HG03039 (cell line): Measurements from ENCODE around the gene PGD.
A peak's percentile ranks its signal among the peaks of the same experiment; 100 is the strongest.
"Not testable (repeated sequence)": the region's sequence is repeated elsewhere in the genome, so short reads cannot be mapped to it uniquely, and the experiment has no call there.

Experiments
- ATAC-seq: cut with Tn5 transposase; IDR thresholded peaks from one replicate; pipeline ENCODE4 v1.9.1; 2021; ENCODE audit warnings: mild to moderate bottlenecking, moderate library complexity; ENCODE audit not compliant: unreplicated experiment

The PGD gene

DNA sequence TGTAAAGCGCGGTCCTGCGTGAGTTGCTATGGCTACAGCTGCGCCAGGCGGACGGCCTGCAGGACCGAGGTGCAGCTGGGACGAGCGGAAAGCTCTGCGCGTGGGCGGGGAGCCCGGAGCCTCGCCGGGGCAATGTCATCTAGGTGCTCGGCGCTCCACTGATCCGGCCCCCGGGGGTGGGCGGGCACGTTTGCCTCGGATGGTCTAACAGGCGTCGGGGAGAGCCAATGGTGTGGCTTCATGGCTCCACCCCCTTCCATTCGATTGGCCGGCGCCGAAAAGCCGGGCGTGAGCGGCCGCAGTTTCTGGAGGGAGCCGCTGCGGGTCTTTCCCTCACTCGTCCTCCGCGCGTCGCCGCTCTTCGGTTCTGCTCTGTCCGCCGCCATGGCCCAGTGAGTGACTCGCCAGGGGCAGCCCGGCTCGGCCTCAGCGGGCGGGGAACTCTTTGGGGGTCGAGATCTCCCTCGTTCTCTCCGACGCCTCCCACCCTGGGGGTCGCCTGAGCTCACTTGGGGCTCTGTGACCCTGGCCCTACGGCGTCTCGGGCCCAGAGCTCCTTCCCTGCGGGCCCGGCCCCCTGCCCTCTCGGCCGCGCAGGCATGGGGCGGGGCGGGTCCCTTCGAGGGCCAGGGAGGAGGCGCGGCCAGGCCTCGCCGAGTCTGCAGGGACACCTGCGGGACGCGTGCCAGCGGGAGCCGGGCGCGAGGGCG, at the start of gene PGD:
TSS of gene PGD (plus strand) at position 331 of the 710 bp plus-strand sequence. CDS start at position 385, 54 bp downstream.
- peak; percentile 93 for ATAC-seq

DNA sequence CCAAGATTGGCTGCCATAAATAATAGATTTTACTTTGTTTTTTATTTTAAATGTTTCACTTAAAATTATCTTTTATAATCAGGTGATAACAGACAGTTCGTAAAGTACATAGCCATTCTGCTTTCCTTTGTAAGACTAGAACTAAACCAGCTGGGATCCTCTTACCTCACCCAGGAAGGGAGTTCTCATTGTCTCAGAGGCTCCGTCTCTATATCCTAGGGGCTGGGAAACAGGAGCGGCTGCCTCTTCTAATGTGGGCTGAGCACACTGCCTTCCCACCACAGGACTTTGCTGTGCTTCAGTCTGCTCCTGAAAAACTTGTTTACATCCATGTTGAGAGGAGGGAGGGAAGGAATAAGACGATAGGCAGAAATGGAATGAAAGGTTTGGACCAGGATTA, 45.6 kb upstream of the PGD start:
- ATAC-seq = no peak

DNA sequence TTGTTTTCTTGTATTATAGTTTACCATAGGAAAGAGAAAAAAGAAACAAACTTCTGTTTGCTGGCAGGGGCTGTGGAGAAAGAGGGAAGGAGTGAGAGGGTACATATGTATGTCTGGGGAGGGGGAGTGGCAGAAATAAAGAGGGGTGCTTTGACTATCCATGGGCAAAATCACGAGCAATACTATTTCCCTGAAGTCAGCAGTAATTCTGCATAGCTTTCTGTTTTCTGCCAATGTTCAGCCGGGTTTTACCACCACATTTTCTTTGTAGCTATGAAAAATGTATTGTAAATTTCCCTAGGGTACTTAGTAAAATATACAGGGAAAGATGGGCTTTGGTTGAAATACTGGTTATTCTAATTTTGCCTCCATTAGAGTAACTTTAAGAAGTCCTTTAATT, 45.2 kb upstream of the PGD start:
- no peak for ATAC-seq

DNA sequence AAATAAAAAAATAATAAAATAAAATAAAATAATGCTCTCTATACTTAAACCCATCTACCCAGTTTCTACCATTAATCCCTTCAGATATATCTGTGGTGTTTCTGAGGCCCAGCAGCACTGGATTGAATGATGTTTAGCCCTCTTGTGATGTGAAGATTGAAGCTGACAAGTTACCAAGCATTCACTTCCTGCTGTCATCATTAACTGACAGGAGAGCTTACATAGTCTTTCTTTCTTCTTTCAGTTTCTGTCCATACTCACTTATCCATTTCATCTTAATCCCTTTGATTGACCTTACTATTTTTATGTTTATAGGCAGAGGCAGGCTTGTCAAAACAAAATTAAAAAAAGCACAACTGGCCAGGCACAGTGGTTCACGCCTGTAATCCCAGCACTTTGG, 38.8 kb upstream of the PGD start:
- no peak for ATAC-seq

DNA sequence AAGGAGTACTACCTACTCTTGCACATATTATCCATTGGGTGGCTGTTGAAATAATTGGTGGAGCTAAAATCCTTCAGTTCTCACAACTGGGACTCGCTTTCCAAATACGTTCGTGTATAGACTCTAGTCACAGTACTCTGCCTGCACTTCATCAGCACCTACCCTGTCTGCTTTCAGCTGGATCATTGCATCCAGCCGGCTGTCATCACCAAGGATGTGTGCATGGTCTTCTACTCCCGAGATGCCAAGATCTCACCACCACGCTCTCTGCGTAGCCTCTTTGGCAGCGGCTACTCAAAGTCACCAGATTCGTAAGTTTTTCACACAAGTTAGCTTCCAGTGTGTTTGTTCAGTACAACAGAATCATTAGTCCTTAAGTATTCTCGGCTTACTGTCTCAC, 37.3 kb upstream of the PGD start:
- ATAC-seq = no peak

DNA sequence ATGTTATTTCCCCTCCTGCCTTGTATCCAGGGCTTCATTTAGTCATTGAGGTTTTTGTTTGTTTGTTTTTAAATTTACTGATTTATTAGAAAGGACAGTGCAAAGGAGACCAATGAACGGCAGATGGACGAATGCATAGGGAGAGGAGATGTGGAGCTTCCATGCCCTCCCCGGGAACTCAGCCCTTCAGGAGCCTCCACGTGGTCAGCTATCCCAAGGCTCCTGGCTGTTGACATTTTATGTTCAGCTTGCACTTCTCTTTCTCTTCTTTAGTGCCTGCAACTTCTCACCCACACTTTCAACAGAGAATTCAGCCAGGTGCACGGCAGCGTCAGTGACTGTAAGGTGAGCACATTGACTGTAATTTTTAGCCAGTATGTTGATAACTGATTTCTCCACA, 30.7 kb upstream of the PGD start:
- no peak for ATAC-seq

DNA sequence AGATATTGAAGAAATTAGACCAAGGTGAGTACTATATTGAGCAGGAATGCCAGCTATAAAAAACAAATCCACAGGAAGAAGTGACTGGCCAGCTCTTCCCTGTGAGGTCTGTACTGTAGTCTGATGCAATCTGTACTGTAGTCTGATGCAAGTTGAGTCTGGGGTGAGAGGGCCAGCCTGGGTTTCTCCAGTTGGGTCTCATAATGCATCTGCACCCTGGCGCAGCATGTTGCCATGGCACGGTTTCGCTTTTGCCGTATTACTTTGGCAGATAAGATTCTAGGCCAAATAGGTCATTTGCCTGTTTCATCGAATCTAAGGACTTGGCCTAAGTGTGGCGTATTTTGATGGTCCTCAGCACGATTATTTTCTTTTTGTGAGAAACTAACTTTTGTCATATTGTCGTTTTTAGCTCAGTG, 24.4 kb upstream of the PGD start:
- ATAC-seq = no peak

DNA sequence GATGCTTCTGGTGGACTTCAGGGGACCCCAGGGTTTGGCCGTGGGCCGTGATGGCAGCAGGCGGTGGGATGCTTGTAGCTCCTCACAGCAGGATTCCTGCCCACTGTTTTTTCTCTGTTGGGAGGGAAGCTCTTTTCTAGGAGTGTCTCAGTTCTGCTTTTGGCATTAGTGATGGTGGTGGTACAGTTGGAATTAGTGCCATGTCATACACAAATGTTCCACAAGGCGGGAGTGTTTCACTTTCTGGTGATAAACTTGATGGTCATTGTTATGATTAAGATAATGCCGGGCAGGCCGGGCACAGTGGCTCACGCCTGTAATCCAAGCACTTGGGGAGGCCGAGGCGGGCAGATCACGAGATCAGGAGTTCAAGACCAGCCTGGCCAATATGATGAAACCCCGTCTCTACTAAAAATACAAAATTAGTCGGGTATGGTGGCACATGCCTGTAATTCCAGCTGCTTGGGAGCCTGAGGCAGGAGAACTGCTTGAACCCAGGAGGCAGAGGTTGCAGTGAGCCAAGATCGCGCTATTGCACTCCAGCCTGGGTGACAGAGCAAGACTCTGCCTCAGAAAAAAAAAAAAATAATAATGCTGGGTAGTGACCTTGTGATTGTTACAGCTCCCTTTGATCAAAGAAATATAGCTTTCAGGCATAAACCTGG, 21.4 kb upstream of the PGD start:
- not testable (repeated sequence) for ATAC-seq

DNA sequence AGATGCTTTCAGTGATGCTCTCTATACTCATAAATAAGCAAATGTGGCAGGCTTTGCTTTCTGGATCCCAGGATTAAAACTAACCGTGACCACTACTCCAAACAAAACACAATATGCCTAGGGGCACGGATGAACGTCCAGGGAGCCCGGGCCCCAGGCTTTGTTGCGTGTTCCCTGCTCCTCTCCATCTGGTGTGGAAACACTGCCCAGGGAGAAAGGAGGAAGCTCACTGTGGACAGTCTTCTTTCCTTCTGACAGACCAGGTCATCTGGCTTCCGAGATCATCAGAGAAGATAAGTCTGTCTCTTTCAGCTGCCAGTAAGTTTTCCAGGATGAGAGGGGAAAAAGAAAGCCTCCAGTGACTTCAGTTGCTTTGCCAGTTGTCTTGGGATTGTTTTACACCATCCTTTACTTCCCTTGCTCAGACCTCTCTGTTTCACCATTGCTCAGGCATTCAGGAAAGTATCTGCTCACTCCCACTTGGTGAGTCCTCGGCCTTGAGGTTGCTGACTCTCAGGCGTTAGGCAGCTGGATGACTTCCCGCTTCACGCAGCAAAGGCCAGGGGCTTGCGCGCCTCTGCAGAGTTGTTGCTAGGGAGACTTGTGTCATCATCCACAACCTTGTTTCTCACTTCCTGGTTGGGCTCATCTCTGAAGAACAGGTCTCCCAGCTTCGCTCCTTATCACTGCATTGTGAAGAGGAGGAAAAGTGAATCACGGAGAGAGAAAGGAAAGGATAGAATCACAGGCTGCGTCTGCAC, 20.6 kb upstream of the PGD start:
- no peak for ATAC-seq

DNA sequence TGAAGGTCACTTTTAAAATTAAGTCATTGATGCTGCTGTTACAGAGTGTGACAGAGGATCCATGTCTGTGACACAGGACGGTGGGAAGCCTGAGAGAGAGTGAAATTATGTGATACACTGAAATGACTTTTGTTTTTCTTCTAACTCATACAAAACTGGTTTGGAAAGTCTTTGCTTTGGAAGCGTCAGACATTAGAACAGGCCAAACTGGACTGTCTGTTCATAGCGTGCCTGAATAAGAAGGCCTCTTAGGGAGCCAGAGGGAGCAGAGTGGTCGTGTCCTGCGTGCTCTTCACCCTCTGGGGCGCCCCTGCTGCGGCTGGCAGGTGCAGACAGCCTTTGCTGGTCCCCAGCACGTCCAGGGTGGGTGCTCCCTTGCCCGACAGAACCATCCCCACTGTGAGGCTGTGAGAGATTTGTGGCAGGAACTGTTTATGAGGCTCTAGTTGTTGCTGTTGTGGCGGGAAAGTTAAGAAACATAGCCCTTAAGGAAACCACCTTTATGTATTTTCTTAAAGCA, 19.7 kb upstream of the PGD start:
- ATAC-seq = no peak

DNA sequence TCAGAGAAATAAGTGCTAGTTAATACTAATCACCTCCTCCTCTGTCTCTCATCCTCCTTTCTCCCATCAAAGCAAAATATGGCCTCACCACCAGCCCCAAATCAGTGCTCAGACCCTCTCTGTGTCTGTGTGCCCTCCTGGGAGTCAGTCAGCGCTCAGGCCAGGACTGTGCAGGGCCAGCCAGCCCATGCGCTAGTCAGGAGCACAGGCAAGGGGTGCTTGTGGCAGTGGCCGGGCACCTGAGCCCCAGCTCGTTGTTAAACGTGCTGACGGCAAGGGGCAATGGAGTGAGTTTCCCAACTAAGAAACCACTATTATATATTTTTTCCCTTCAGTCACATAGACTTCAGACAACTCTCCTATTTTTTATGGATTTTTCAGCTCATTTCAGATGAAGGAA, 19.2 kb upstream of the PGD start:
- no peak for ATAC-seq

DNA sequence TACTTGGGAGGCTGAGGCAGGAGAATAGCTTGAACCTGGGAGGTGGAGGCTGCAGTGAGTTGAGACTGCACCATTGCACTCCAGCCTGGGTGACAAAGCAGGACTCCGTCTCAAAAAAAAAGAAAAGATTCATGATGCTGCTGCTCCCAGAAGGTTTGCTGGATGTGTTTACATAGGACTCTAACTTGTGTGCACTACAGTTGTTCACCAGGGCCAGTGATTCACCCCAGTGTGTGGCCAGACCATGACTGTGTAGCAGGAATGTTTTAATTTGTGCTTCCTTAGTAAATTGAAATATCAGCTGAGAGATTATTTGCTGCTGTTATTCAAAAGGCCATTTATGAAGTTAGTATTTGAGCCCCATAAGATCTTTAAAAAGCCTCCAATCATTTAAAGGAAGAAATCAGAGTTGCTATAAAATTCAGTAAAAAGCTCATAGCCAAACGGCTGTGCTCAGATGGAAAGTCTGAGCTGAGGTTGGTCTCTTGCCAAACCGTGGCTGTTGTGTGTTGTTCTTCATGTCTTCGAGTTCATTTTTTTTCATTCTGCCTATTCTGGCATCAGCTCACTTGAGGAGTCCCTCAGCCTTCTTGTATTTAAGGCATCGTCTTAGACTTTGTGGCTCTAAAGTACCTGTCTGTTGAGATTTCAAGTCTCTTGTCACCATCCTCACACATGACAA, 18.1 kb upstream of the PGD start:
- no peak for ATAC-seq

DNA sequence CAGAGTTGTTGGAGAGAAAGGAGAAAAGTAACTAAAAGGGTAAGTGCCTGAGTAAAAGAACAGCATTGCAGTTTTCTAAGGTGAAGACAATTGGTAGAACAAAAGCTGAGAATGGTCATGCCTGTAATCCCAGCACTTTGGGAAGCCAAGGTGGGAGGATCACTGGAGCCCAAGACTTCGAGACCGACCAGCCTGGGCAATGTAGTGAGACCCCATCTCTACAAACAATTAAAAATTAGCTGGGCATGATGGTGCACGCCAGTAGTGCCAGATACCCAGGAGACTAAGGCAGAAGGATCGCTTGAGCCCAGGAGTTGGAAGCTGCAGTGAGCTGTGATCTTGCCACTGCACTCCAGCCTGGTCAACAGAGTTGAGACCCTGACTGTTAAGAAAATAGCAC, 15.2 kb upstream of the PGD start:
- ATAC-seq = no peak

DNA sequence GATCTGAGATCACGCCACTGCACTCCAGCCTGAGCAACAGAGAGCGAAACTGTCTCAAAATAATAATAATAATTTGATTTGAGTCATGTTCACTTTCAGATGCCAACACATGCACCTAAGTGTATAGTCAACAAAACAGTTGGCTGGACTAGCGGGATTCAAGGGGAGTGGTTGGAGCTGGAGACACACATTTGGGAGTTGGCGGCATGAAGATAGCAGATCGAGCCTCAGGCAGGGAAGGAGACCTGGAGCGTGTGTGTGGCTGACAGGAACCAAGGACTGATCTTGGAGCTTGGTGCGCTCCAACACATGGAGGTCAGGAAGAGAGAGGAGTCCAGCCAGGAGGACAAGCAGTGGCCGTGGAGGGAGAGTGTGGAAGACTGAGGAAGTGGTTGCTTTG, 14.6 kb upstream of the PGD start:
- ATAC-seq = no peak

DNA sequence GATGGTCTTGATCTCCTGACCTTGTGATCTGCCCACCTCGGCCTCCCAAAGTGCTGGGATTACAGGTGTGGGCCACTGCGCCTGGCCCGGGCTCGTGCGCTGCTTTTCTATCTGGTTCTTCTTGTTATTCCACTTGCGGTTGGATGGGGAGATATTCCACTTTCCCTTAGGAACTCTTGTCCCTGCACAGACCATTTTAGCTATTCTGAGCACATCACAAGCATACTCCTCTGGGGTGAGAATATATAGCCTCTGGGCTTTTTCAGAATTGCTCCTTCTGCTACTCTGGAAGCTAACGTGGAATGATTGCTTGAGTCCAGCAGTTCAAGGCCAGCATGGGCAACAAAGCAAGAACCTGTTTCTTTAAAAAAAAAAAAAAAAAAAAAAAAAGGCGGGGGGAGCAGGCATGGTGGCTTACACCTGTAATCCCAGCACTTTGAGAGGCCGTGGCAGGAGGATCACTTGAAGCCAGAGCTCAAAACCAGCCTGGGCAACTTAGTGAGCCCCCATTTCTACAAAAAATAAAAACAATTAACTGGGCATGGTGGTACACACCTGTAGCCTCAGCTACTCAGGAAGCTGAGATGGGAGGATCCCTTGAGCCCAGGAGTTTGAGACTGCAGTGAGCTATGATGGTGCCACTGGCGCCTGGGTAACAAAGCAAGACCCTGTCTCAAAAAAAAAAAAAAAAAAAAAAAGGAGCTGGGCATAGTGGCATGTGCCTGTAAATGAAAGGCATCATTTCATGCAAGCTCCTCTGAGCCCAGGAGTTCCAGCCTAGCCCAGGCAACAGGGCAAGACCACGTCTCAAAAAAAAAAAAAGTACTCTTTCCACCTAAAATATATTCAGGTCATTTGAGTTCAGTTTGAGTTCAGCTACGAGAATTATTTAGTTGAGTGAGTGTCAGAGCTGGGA, 11.8 kb upstream of the PGD start:
- ATAC-seq = no peak

DNA sequence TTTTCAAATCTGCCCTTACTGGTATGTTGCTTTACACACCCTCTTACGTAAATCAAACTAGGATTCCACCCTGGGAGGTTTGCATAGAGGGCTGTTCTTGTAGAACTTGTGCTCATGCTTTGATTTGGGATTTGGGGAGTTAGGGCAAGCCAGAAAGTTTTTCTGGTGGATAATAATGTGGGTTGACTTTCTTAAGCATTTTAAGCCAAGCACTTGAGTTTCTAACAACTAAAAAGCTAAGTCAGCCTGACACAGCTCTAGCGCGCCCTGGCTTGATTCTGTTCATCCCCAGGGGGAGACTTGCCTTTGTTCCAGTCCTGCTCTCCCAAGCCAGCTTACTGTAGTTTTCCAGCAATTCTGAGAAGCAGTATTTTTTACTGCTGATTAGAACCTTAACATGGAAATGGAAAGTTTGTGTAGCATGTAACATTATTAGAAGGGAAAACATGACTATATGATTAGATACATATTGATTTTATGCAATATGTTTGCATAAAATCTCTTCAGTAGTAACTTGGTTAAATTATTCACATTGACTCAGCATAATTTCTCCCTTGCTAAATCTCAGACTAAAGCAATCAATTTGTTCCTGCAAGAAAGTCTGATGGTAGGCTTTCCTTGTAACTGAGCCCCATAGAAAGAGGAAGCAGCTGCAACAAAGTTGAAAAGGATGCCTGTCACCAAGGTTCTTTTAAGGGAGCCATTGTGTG, 11.0 kb upstream of the PGD start:
- ATAC-seq = no peak

DNA sequence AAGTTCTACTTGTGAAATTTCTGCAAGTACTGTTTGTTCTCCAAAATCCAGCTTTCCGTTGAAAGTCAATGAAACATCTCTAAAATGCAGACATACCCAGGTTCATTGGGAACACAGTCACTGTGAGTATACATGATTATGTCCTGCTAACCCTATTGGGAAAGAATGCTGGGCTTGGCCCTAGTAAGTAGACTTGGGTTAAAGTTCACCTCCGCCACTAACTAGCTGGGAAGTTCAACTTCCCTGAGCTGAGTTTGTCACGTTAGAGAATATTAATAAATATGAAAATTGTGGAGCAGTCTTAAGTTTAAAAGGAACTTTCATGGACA, 10.5 kb upstream of the PGD start:
- no peak for ATAC-seq

DNA sequence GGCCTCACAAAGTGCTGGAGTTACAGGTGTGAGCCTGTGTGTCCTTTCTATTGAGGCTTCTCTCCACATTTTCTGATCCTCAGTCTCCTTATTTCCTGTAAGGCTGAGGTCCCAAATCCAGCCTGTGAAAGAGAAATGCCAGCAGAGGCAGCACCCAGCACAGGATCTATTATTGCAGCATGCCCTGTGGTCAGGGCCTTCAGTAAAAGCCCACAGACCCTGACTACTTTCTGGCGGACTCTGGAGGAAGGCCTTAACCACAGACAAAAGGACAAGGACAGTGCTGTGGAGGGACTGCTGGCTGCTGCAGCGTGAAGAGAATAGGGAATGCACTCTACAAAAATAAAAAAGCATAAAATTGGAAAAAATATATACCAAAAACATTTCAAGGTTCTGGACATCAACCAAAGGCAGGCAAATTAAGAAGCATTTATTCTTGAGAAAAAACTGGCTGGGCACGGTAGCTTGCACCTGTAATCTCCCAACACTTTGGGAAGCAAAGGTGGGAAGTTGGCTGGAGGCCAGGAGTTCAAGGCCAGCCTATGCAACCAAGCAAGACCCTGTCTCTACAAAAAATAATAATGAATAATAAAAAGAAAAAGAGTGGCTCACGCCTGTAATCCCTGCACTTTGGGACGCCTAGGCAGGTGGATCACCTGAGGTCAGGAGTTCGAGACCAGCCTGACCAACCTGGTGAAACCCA, 9.4 kb upstream of the PGD start:
- no peak for ATAC-seq

DNA sequence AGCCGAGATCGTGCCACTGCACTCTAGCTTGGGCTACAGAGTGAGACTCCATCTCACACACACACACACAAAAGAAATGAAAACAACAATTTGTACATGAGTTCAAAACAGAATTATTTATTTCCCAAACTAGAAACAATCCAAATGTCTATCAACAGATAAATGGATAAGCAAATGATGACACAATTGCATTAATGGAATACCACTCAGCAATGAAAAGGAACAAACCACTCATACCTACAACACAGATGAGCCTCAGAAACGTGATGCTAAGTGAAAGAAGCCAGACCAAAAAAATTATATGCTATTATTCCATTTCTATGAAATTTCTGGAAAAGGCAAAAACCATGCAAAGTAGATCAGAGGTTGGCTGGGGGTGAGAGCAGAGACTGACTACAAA, 2.0 kb upstream of the PGD start:
- no peak for ATAC-seq
